DND-41 (cell line): ENCODE measurements around the gene MSL1.

ENCODE experiments used
- CTCF ChIP-seq: IDR thresholded peaks from 2 replicates; pipeline ENCODE4 v1.5.1; 2012; ENCODE audit warnings: borderline replicate concordance, low read length, moderate library complexity, mild to moderate bottlenecking; ENCODE audit not compliant: poor library complexity, severe bottlenecking; ENCODE audit errors: extremely low read depth
- EZH2 ChIP-seq: IDR thresholded peaks from 3 replicates; pipeline ENCODE4 v1.6.1; 2012; ENCODE audit warnings: borderline replicate concordance, low read depth, mild to moderate bottlenecking, moderate library complexity, low read length, inconsistent platforms; ENCODE audit not compliant: severe bottlenecking

DNA sequence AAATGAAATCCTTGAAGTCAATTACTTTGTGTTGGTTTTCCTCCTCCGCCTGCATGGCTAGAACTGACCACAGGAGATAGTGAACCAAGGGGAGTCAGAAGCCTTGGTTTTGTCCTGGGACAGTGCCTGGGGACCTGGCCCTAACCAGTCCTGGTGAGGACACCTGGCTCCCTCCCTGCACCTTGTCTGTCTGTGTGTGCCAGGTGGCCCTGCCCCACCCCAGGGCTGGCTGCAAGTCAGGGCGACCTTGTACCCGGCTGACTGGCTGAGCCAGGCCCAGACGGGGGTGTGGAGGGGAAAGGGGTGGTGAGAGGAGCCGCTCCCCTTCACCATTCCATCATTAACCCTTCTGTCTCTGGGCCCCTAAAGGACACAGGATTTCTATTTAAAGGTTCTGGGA, 58.9 kb downstream of the MSL1 start:
- no peak for TF ChIP-seq CTCF
- no peak for TF ChIP-seq EZH2
